Measurements from ENCODE around the gene CCRL2. TPM values are rescaled to one million over a fixed set of nuclear protein-coding genes. Genes with fewer than 3 reads are reported as not detected.
A peak's percentile ranks its signal among the peaks of the same experiment; 100 is the strongest.

The CCRL2 gene
- total and polyA plus RNA-seq, 9 of the 15 experiments (the other 6 are each of a cell fraction or from before 2014, with no cell fraction given): 3.4 to 5.7 (median 4.0) TPM

DNA sequence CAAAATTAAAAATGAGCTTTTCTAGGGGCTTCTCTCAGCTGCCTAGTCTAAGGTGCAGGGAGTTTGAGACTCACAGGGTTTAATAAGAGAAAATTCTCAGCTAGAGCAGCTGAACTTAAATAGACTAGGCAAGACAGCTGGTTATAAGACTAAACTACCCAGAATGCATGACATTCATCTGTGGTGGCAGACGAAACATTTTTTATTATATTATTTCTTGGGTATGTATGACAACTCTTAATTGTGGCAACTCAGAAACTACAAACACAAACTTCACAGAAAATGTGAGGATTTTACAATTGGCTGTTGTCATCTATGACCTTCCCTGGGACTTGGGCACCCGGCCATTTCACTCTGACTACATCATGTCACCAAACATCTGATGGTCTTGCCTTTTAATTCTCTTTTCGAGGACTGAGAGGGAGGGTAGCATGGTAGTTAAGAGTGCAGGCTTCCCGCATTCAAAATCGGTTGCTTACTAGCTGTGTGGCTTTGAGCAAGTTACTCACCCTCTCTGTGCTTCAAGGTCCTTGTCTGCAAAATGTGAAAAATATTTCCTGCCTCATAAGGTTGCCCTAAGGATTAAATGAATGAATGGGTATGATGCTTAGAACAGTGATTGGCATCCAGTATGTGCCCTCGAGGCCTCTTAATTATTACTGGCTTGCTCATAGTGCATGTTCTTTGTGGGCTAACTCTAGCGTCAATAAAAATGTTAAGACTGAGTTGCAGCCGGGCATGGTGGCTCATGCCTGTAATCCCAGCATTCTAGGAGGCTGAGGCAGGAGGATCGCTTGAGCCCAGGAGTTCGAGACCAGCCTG is 35.3 kb upstream of the CCRL2 start (continued):
- TF ChIP-seq, protein P1, sequence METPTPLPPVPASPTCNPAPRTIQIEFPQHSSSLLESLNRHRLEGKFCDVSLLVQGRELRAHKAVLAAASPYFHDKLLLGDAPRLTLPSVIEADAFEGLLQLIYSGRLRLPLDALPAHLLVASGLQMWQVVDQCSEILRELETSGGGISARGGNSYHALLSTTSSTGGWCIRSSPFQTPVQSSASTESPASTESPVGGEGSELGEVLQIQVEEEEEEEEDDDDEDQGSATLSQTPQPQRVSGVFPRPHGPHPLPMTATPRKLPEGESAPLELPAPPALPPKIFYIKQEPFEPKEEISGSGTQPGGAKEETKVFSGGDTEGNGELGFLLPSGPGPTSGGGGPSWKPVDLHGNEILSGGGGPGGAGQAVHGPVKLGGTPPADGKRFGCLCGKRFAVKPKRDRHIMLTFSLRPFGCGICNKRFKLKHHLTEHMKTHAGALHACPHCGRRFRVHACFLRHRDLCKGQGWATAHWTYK (CRISPR knock-in tag; IDR thresholded peaks at IDR 0.05): no peak
- peak; percentile 59; the same call in 1 of the 2 replicates for TF ChIP-seq ADNP (tag; IDR thresholded peaks at IDR 0.05)
- peak; percentile 67 for TF ChIP-seq BCOR (IDR thresholded peaks at IDR 0.05)
- TF ChIP-seq HCFC1 (IDR thresholded peaks at IDR 0.05; ENCODE audit: low read depth, low read length): no peak
- TF ChIP-seq ZNF75A (CRISPR knock-in tag; IDR thresholded peaks at IDR 0.05): no peak
- TF ChIP-seq PHTF2 (CRISPR knock-in tag; IDR thresholded peaks at IDR 0.05): no peak
- no peak for TF ChIP-seq YY1 (IDR thresholded peaks at IDR 0.05; ENCODE audit: borderline replicate concordance in 1 of 3, control insufficient read depth in 1 of 3, extremely low read depth in 1 of 3, insufficient read depth in 3 of 3, insufficient read length in 1 of 3, insufficient replicate concordance in 2 of 3, low read depth in 1 of 3, low read length in 2 of 3)
- no peak for TF ChIP-seq DDX20 (tag; IDR thresholded peaks at IDR 0.05; ENCODE audit: low read depth)
- no peak for TF ChIP-seq ZNF146 (CRISPR knock-in tag; IDR thresholded peaks at IDR 0.05; ENCODE audit: unreplicated experiment)
- no peak for TF ChIP-seq SMC3 (conservative IDR thresholded peaks at IDR 0.05; ENCODE audit: insufficient read depth, low read depth, low read length)
- TF ChIP-seq RBM25 (IDR thresholded peaks at IDR 0.05; ENCODE audit: low read depth, low read length, severe bottlenecking): peak; percentile 88
- TF ChIP-seq MECOM (CRISPR knock-in tag; IDR thresholded peaks at IDR 0.05): no peak
- TF ChIP-seq, protein P2, sequence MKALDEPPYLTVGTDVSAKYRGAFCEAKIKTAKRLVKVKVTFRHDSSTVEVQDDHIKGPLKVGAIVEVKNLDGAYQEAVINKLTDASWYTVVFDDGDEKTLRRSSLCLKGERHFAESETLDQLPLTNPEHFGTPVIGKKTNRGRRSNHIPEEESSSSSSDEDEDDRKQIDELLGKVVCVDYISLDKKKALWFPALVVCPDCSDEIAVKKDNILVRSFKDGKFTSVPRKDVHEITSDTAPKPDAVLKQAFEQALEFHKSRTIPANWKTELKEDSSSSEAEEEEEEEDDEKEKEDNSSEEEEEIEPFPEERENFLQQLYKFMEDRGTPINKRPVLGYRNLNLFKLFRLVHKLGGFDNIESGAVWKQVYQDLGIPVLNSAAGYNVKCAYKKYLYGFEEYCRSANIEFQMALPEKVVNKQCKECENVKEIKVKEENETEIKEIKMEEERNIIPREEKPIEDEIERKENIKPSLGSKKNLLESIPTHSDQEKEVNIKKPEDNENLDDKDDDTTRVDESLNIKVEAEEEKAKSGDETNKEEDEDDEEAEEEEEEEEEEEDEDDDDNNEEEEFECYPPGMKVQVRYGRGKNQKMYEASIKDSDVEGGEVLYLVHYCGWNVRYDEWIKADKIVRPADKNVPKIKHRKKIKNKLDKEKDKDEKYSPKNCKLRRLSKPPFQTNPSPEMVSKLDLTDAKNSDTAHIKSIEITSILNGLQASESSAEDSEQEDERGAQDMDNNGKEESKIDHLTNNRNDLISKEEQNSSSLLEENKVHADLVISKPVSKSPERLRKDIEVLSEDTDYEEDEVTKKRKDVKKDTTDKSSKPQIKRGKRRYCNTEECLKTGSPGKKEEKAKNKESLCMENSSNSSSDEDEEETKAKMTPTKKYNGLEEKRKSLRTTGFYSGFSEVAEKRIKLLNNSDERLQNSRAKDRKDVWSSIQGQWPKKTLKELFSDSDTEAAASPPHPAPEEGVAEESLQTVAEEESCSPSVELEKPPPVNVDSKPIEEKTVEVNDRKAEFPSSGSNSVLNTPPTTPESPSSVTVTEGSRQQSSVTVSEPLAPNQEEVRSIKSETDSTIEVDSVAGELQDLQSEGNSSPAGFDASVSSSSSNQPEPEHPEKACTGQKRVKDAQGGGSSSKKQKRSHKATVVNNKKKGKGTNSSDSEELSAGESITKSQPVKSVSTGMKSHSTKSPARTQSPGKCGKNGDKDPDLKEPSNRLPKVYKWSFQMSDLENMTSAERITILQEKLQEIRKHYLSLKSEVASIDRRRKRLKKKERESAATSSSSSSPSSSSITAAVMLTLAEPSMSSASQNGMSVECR (CRISPR knock-in tag; IDR thresholded peaks at IDR 0.05): no peak
- no peak for TF ChIP-seq ZC3H4 (CRISPR knock-in tag; IDR thresholded peaks at IDR 0.05; ENCODE audit: borderline replicate concordance)
- no peak for TF ChIP-seq ZNF124 (CRISPR knock-in tag; IDR thresholded peaks at IDR 0.05)
- no peak for TF ChIP-seq KAT2B (IDR thresholded peaks at IDR 0.05; ENCODE audit: low read depth, low read length)
- TF ChIP-seq FOXP1 (CRISPR knock-in tag; IDR thresholded peaks at IDR 0.05): no peak
- peak; percentile 78 for TF ChIP-seq ZFP36 (IDR thresholded peaks at IDR 0.05; ENCODE audit: low read depth, low read length, partially characterized antibody)
